Hindlimb muscle (tissue), 1 donor: Measurements from ENCODE around the gene PERP. TPM values are rescaled to one million over a fixed set of nuclear protein-coding genes. Genes with fewer than 3 reads are reported as not detected.

Source experiments
- DNase-seq: peaks from one replicate; pipeline ENCODE4 v3.0.0-alpha.2; 2013
- polyA plus RNA-seq: library from polyadenylated mRNA; unstranded; fragments of 120-200 nt; gene quantifications from one replicate; pipeline ENCODE4 v1.2.1, GENCODE V29; 2013; ENCODE audit not compliant: insufficient read length

PERP gene
- polyA plus RNA-seq, 1 donor: 2.3 TPM

DNA sequence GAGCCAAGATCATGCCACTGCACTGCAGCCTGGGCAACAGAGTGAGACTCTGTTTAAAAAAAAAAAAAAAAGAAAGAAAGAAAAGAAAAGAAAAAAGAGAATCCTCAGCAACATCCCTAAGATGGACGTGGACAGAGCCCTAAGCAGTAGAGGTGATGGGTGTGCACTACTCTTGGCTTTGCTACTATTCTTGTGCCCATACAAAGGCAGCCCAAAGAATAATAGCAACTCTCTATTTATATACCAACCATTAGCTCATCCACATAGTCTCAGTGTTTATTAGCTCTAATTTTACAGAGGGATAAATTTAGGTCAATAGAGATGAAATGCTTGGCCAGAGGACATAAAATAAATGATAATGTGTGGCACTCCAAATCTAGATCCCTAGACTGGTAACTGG is 62.2 kb downstream of the PERP start:
- DNase-seq: no peak

DNA sequence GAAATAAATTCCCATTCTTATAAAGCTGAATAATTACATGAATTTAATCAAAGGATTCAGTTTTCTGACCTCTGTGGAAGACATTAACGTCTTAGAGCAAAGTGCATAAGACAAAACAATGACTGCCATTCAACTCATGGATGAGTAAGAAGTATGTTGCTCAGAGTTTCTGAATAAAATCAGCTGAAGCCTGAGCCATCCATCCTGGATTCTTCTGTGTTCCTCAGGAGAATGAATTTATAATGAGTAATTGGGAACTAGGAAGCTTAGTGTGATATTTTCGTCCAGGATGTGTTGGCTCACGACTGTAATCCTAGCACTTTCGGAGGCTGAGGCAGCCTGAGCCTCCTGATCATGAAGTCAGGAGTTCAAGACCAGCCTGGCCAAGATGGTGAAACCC is 62.8 kb downstream of the PERP start:
- DNase-seq: no peak

Other genes starting within 250 kb of the PERP start
- 17.4 TPM for gene TNFAIP3, start 240.2 kb downstream of the PERP start, polyA plus RNA-seq
- 1.1 TPM for gene ARFGEF3, start 54.5 kb upstream of the PERP start, polyA plus RNA-seq
- not detected for gene PBOV1, start 111.1 kb upstream of the PERP start, polyA plus RNA-seq